Fibroblast of pulmonary artery (primary cell): ENCODE measurements around the gene CSE1L.
"Not testable (repeated sequence)": the region's sequence is repeated elsewhere in the genome, so short reads cannot be mapped to it uniquely, and the experiment has no call there.

ENCODE experiments used
- DNase-seq: peaks from one replicate; pipeline ENCODE4 v3.0.0-alpha.2; 2010; ENCODE audit warnings: low read depth
- H3K4me3 ChIP-seq: replicated peaks from 2 replicates; pipeline ENCODE4 v1.5.1; 2011; ENCODE audit warnings: low read depth, mild to moderate bottlenecking, control low read depth, low read length, moderate library complexity
- CTCF ChIP-seq: IDR thresholded peaks from 2 replicates; pipeline ENCODE4 v1.5.1; 2011; ENCODE audit warnings: mild to moderate bottlenecking, control low read depth, low read length, inconsistent platforms; ENCODE audit errors: missing control alignments

Gene CSE1L

GRCh38 chr20:49100972-49101371 lies 54.9 kb downstream of the CSE1L start:
- DNase-seq: no peak
- TF ChIP-seq CTCF: no peak
- no peak overlapping the region for H3K4me3 ChIP-seq

GRCh38 chr20:49103019-49103418 lies 56.9 kb downstream of the CSE1L start:
- TF ChIP-seq CTCF: no peak
- H3K4me3 ChIP-seq: no peak overlapping the region
- DNase-seq: no peak

GRCh38 chr20:49103647-49104364 lies 57.7 kb downstream of the CSE1L start:
- H3K4me3 ChIP-seq: no peak overlapping the region
- TF ChIP-seq CTCF: no peak
- DNase-seq: no peak

GRCh38 chr20:49104365-49104648 lies 58.2 kb downstream of the CSE1L start:
- no peak overlapping the region for H3K4me3 ChIP-seq
- no peak for DNase-seq

GRCh38 chr20:49104979-49105547 lies 59.0 kb downstream of the CSE1L start:
- not testable (repeated sequence) for H3K4me3 ChIP-seq, DNase-seq

More at GRCh38 chr20:49104365-49104648, 58.2 kb downstream of the CSE1L start:
- no peak for TF ChIP-seq CTCF

GRCh38 chr20:49106328-49106727 lies 60.2 kb downstream of the CSE1L start:
- no peak for DNase-seq
- no peak overlapping the region for H3K4me3 ChIP-seq
- no peak for TF ChIP-seq CTCF

- no peak for TF ChIP-seq CTCF
- no peak for DNase-seq
- H3K4me3 ChIP-seq: no peak overlapping the region
Measured at GRCh38 chr20:49110767-49111694, 64.9 kb downstream of the CSE1L start.
